Dendritic cell treated with granulocyte-macrophage colony-stimulating factor and Interleukin-4, amounts not matched to agents 40 ng/mL and 50 ng/mL, for 4 days (primary cell): ENCODE measurements around the gene CXXC4.

Experiments used
- H3K27ac Mint-ChIP-seq: one replicate; pipeline ENCODE4 v1.8.0; 2022; ENCODE audit warnings: mild to moderate bottlenecking, mixed read lengths
- H3K27me3 Mint-ChIP-seq: one replicate; pipeline ENCODE4 v1.8.0; 2022; ENCODE audit warnings: mild to moderate bottlenecking, mixed read lengths
- H3K36me3 Mint-ChIP-seq: one replicate; pipeline ENCODE4 v1.8.0; 2022; ENCODE audit warnings: low read depth, mixed read lengths
- H3K4me1 Mint-ChIP-seq: one replicate; pipeline ENCODE4 v1.8.0; 2022; ENCODE audit warnings: low read depth, mixed read lengths
- H3K4me3 Mint-ChIP-seq: one replicate; pipeline ENCODE4 v1.8.0; 2022; ENCODE audit warnings: mild to moderate bottlenecking, moderate library complexity, mixed read lengths
- H3K9me3 Mint-ChIP-seq: one replicate; pipeline ENCODE4 v1.8.0; 2022; ENCODE audit warnings: mixed read lengths
- intact Hi-C: fragments of 100-400 bp; cut with micrococcal nuclease; formaldehyde crosslinking; loops from one replicate; pipeline ENCODE4 v1.15.0; 2022

The CXXC4 gene

GRCh38 chr4:104494185-104494584 lies 509 bp downstream of the CXXC4 start:
- Mint-ChIP-seq H3K36me3 (no peaks in the 10 kb centered on the region), H3K4me1 (peaks cover 25% of the 10 kb centered on the region), H3K9me3 (no peaks in the 10 kb centered on the region), H3K27me3 (peaks cover 72% of the 10 kb centered on the region), H3K27ac (no peak overlapping the region), H3K4me3 (no peak overlapping the region)
- intact Hi-C loops, result no loop called here

- peaks cover 25% of the 10 kb centered on the region for H3K4me1 Mint-ChIP-seq
- no peaks in the 10 kb centered on the region for H3K9me3 Mint-ChIP-seq
- intact Hi-C loops, result no loop called here
- H3K27ac Mint-ChIP-seq, result no peak overlapping the region
- peaks cover 75% of the 10 kb centered on the region for H3K27me3 Mint-ChIP-seq
- H3K36me3 Mint-ChIP-seq, result no peaks in the 10 kb centered on the region
- no peak overlapping the region for H3K4me3 Mint-ChIP-seq
These were observed 1.4 kb downstream of the CXXC4 start for GRCh38 chr4:104493081-104493831.

GRCh38 chr4:104492183-104492771 lies 2.4 kb downstream of the CXXC4 start:
- Mint-ChIP-seq H3K4me3 (no peak overlapping the region), H3K27me3 (peaks cover 73% of the 10 kb centered on the region), H3K4me1 (peaks cover 25% of the 10 kb centered on the region), H3K36me3 (no peaks in the 10 kb centered on the region), H3K27ac (no peak overlapping the region), H3K9me3 (no peaks in the 10 kb centered on the region)
- intact Hi-C loops, result no loop called here

GRCh38 chr4:104491481-104492182 lies 3.1 kb downstream of the CXXC4 start:
- peaks cover 25% of the 10 kb centered on the region for H3K4me1 Mint-ChIP-seq

GRCh38 chr4:104490770-104491480 lies 3.8 kb downstream of the CXXC4 start:
- Mint-ChIP-seq H3K27ac (no peak overlapping the region), H3K4me3 (peak overlapping the region; percentile 55), H3K36me3 (no peaks in the 10 kb centered on the region), H3K4me1 (peaks cover 25% of the 10 kb centered on the region), H3K9me3 (no peaks in the 10 kb centered on the region), H3K27me3 (peaks cover 74% of the 10 kb centered on the region)
- intact Hi-C loops, result no loop called here

More at GRCh38 chr4:104491481-104492182, 3.1 kb downstream of the CXXC4 start:
- H3K4me3 Mint-ChIP-seq, result peak overlapping the region; percentile 69
- peaks cover 74% of the 10 kb centered on the region for H3K27me3 Mint-ChIP-seq
- H3K9me3 Mint-ChIP-seq, result no peaks in the 10 kb centered on the region
- H3K27ac Mint-ChIP-seq, result no peak overlapping the region
- intact Hi-C loops, result no loop called here
- no peaks in the 10 kb centered on the region for H3K36me3 Mint-ChIP-seq

- Mint-ChIP-seq H3K27ac (no peak overlapping the region), H3K36me3 (no peaks in the 10 kb centered on the region), H3K4me1 (peaks cover 21% of the 10 kb centered on the region), H3K9me3 (no peaks in the 10 kb centered on the region), H3K4me3 (no peak overlapping the region), H3K27me3 (peaks cover 68% of the 10 kb centered on the region)
- intact Hi-C loops, result no loop called here
These were observed 4.5 kb downstream of the CXXC4 start for GRCh38 chr4:104490096-104490769.

GRCh38 chr4:104489731-104490095 lies 5.0 kb downstream of the CXXC4 start:
- intact Hi-C loops, result no loop called here
- H3K4me3 Mint-ChIP-seq, result no peak overlapping the region

GRCh38 chr4:104488151-104488550 lies 6.5 kb downstream of the CXXC4 start:
- Mint-ChIP-seq H3K9me3 (no peaks in the 10 kb centered on the region), H3K4me3 (no peak overlapping the region), H3K27me3 (peaks cover 47% of the 10 kb centered on the region), H3K27ac (no peak overlapping the region), H3K36me3 (no peaks in the 10 kb centered on the region), H3K4me1 (peaks cover 14% of the 10 kb centered on the region)
- intact Hi-C loops, result no loop called here

More at GRCh38 chr4:104489731-104490095, 5.0 kb downstream of the CXXC4 start:
- Mint-ChIP-seq H3K4me1 (peaks cover 16% of the 10 kb centered on the region), H3K36me3 (no peaks in the 10 kb centered on the region), H3K9me3 (no peaks in the 10 kb centered on the region), H3K27ac (no peak overlapping the region), H3K27me3 (peaks cover 63% of the 10 kb centered on the region)

- Mint-ChIP-seq H3K36me3 (no peaks in the 10 kb centered on the region), H3K4me3 (no peak overlapping the region), H3K27ac (no peak overlapping the region), H3K4me1 (peaks cover 13% of the 10 kb centered on the region), H3K27me3 (peaks cover 36% of the 10 kb centered on the region), H3K9me3 (no peaks in the 10 kb centered on the region)
- intact Hi-C loops, result no loop called here
These were observed 7.8 kb downstream of the CXXC4 start for GRCh38 chr4:104486716-104487504.

- Mint-ChIP-seq H3K36me3 (no peaks in the 10 kb centered on the region), H3K4me3 (no peak overlapping the region), H3K9me3 (no peaks in the 10 kb centered on the region), H3K27ac (no peak overlapping the region), H3K4me1 (no peaks in the 10 kb centered on the region), H3K27me3 (no peaks in the 10 kb centered on the region)
- intact Hi-C loops, result no loop called here
These were observed 19.0 kb downstream of the CXXC4 start for GRCh38 chr4:104475652-104476051.

- no peaks in the 10 kb centered on the region for H3K27me3 Mint-ChIP-seq
- no peak overlapping the region for H3K4me3 Mint-ChIP-seq
- no peak overlapping the region for H3K27ac Mint-ChIP-seq
- intact Hi-C loops, result no loop called here
- no peaks in the 10 kb centered on the region for H3K4me1 Mint-ChIP-seq
- H3K9me3 Mint-ChIP-seq, result no peaks in the 10 kb centered on the region
- H3K36me3 Mint-ChIP-seq, result no peaks in the 10 kb centered on the region
These were observed 21.9 kb downstream of the CXXC4 start for GRCh38 chr4:104472766-104473165.

GRCh38 chr4:104470770-104471169 lies 23.9 kb downstream of the CXXC4 start:
- H3K4me3 Mint-ChIP-seq, result no peak overlapping the region
- H3K27ac Mint-ChIP-seq, result no peak overlapping the region
- no peaks in the 10 kb centered on the region for H3K9me3 Mint-ChIP-seq
- no peaks in the 10 kb centered on the region for H3K4me1 Mint-ChIP-seq
- no peaks in the 10 kb centered on the region for H3K36me3 Mint-ChIP-seq
- intact Hi-C loops, result no loop called here
- no peaks in the 10 kb centered on the region for H3K27me3 Mint-ChIP-seq

- H3K4me3 Mint-ChIP-seq, result no peak overlapping the region
- intact Hi-C loops, result no loop called here
- H3K4me1 Mint-ChIP-seq, result no peaks in the 10 kb centered on the region
- no peak overlapping the region for H3K27ac Mint-ChIP-seq
- no peaks in the 10 kb centered on the region for H3K27me3 Mint-ChIP-seq
- H3K36me3 Mint-ChIP-seq, result no peaks in the 10 kb centered on the region
- H3K9me3 Mint-ChIP-seq, result no peaks in the 10 kb centered on the region
These were observed 24.9 kb downstream of the CXXC4 start for GRCh38 chr4:104469794-104470193.
